Stromal cell of bone marrow (primary cell): ENCODE results near the gene ACOXL.

Experiments
- DNase-seq: peaks from one replicate; pipeline ENCODE4 v3.0.0-alpha.2; 2012; ENCODE audit warnings: low read depth

ACOXL gene

DNA sequence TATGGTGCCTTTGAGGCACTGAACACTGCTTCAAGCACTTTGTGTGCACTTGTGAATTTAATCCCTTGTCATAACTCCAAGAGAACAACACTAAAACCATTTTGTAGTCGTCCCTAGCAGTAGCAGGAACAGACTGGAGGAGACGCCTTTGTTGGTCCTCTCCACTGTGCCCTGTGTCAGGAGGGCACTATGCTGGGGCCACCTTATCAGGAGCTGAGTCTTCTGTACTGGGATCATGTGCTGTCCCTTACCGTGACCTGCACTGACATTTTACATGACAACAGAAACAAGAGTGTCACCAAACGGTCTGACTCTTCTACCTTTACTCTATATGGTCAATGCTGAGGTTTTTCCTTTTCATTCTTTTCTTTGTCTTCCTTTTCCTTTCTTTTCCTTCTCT, 62.0 kb downstream of the ACOXL start:
- no peak for DNase-seq

DNA sequence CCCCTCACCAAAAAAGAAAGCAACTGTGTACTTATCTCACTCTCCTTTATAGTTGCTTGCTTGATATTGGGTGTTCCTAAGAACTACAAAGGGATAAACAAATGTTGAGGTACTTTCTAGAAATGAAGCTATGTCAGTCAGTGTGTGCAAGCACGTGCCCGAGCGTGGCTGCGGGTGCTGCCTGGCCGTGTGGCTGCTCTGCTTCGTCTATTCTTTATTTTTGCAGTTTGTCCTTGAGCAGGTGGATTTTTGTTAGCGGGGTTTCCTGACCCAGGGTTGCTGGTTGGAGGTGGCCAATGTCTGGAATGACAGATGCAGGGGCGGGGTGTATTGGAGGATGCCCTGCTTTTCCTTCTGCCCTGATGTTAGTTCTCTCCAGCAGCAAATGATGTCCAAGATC, 62.6 kb downstream of the ACOXL start:
- no peak for DNase-seq

DNA sequence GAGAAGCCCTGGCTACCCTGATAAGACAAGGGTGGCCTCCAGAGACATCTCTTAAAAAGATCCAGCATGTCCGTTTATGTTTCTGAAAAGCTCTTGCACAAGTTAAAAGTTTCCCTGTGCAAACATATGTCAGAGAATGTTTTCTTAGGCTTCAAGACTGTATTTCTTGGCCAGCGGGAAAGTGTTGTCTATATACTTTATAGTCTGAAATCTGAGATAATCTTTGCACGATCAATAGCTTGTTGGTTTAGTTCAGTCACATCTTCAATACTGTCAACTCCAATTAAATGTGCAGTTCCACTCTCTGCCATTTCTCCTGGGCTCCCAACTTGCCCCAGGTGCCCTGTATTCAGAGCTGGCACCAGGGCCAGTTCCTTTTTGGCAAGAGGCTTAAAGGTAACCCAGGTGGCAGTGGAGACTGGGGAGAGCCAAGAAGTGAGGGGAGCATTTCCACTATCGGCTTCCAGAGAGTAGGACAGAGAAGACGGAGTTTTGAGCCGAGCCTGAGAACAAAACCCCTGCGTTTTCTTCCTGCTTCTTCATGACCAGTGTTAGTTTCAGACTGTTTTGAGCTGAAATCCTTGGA, 64.4 kb downstream of the ACOXL start:
- no peak for DNase-seq

DNA sequence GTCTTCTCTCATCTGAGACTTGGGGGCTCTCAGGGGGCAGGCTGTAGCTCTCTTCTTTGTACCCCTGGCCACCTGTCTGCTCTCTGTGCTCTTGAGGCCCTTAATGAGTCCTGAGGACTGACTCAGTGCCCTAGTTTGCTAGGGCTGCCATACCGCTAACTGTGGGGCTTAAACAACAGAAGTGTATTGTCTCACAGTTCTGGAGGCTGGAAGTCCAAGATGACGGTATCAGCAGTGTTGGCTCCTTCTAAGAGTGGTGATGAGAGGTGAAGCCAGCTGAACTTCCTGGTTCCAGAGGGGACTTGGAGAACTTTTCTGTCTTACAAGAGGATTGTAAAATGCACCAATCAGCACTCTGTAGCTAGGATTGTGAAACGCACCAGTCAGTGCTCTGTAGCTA, 67.0 kb downstream of the ACOXL start:
- no peak for DNase-seq

DNA sequence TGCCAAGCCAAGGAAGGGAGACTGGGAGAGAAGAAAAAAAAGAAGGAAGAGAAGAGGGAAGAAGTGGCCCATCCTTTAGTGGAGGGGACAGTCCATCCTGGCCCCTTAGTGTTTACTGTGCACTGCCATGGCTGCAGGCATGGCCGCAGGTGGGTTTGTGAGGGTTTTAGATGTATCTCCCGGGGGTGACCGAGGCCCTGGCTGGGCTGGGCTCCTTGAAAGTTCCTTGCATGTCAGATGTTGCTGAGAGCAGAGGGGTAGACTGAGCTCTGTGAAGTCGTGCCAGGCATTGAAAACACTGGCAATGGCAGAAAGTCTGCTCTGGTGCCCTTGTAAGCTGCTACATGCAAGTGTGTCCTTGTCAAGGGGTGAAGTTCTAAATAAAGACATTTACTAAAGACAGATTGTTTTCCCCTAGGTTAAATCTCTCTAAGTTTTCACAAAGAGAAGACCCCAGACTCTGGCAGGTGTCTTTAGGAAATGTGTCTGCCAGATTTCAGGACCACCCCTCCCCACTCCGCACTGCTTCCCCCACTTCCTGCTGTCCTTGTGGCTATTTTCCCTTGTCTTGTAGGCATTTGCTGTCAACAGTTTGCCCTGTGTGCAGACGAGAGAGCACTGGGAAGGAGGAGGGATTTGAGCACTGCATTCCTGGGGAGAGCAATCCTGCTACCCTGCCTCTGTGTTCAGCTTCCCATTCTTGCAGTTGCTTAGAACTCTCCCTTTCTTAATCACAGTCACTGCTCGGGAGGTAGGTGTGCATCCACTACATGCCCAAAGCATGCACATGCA, 68.4 kb downstream of the ACOXL start:
- DNase-seq, result no peak

DNA sequence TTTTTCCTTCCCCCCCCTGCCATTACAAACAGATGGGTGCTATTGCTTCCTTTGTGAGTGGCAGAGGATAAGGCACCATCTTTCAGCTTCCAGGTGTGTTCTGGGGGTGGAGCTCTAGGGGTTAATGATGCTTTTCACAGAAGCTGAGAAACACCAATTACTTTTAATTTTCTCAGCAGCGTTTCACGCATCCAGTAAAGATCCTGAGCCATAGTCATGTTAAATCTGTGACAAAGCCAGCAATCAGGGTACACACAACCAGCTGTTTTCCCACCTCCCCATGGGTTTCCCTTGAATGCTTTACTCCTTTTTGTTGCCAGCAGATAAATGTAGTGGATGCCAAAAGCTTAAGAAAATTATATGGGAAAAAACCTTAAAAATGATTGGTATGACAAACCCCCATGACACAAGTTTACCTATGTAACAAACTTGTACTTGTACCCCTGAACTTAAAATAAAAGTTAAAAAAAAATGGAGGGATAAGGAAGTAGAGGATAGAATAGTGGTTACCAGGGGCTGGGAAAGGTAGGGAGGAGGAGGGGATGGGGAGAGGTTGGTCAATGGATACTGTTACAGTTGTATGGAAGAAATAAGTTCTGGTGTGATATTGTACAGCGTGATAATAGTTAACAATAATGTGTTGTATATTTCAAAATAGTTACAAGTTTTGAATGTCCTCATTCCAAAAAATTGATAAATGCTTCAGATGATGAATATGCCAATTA, 70.0 kb downstream of the ACOXL start:
- no peak for DNase-seq

DNA sequence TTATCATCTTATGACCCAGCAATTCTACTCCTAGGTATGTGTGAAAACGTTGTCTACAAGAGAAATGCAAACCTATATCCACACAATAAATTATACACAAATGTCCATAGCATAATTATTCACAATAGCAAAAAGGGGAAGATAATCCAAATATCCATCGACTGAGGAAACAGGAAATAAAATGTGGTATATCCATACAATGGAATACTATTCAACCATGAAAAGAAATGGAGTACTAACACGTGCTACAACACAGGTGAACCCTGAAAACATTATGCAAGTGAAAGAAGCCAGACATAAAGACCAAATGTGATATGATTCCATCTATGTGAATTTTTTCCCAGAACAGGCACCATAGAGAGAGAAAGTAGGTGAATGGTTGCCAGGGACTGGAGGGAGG, 72.1 kb downstream of the ACOXL start:
- no peak for DNase-seq

DNA sequence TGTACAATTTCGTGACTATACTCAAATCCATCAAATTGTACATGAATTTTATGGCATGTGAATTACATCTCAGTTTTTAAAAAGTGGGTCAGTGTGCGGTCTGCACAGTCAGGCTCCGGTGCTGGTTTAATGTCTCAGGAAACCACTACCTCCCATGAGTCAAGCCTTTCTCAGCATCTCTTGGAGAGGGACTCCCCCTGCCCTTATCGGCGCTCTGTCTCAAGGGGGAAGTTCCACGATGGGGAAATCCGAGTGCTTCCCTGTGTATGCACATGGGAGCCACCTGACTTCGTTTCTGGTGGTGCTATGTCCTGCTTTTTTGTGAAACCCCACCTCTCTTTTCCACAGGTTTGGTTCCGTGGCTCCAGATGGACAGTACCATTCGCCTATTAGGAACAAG, 72.5 kb downstream of the ACOXL start:
- DNase-seq, result no peak

DNA sequence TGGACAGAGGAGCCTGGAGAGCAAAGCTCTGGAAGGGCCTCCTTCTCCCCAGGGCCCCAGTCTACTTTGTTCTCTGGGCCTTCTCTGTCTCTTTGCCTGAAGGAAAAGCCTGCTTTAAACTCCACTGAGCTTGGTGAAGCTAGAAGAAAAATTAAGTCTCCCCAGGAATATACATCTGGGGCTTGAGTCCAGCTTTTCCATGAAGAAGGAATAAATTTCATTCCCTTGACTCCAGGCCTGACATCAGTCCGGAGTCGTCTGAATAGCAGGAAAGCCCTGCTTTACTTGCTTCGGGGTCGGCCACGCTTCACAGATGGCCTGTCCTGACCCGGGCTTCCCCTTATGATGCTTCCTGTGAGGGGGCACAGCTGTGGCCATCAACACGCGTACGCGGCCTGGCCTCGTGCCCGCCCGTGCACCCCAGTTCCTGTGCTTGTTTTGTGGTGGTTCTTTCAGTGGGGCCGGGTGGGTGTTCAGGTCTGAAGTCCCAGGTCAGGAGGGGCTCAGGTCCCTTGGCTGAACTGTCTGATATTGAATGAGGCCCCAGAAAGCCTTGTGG, 73.6 kb downstream of the ACOXL start:
- no peak for DNase-seq

DNA sequence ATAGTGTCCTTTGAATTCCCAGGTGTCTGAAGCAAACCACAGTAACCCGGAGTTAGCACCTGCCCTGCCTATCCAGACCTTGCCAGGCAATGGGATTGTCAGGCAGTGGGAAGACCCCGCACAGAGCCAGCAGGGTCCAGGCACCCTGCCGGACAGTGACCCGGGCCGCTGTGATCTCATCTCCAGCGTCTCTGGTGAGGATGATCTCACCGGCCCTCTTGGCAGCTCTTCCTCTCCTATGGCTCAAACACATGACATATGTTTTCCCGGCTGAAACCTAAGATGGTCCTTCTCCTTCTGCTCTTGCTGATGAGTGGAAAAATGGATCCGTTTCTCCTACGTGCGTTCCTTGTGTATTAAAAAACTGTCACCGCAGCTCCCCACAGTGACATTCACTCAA, 75.1 kb downstream of the ACOXL start:
- DNase-seq, result peak; percentile 59

DNA sequence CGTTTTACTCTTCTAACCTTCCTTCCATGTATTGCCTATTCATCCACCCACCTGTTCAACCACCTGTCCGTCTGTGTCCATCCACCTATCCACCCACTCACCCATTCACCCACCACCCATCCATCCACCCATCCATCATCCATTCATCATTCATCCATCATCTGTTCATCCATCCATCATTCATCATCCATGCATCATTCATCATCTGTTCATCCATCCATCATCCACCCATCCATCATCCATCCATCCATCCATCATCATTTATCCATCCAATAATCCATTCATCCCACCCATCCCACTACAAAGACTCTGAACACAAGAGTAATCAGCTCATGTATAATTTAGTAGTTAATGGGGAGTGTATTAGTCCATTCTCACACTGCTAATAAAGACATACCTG, 78.0 kb downstream of the ACOXL start:
- DNase-seq, result no peak

DNA sequence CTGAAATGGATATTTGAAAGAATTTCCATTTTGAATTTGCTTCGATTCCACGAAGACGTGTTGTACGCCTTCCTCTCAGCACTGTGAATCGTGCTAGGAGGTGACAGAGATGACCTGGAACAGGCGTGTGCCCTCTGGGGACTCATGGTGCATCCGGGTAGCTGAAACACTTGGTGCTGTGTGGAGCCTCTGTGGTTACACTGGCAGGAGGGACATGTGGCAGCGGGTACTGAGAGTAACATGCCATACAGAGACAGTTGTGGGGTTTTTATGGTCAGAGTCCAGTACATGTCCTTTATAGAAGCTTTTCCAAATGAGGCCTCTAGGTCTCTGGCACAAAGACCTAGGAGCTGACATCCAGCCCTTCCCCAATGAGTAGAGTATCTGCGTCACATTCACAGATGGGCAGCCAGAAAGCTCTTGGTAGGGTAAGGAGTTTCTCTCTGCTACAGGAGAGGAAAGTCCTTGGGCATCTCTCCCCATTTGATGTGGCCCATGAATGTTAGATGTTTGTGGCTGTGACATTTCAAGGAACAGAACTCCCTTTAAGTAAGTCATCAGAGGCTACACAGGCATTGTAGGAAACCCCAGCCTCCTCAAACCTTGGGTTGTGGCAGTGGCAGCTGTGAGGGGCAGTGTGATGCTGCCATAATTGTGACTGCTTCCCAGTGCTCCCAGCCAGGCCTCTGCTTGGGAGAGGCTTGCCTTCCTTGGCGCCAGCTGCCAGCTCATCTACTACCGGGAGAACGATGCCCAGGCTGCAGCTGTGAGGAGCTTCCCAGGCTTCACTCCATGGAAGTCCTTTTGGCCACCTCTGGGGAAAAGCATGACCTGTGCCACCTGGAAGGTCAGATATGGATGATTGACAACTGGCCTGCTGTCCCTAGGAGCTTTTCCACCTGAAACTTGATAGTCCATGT, 80.6 kb downstream of the ACOXL start:
- no peak for DNase-seq

DNA sequence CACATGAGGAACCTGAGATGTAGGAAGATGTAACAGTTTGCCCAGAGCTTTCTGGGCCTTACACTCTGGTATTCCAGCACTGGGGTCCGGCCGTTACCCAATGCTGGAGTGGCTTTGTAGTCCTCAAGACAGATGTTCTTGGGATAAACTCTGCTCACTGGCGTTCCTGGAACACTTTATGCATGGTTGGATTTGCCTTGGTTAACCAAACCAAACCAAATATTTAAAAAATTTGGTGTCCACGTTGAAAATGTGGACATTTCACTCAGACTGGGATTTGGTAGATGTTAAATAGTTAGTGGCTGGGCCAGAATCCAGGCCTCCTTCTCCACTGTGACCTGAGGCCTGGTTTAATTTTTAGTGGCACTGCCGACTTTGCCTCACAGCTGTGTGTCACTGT, 81.5 kb downstream of the ACOXL start:
- no peak for DNase-seq

DNA sequence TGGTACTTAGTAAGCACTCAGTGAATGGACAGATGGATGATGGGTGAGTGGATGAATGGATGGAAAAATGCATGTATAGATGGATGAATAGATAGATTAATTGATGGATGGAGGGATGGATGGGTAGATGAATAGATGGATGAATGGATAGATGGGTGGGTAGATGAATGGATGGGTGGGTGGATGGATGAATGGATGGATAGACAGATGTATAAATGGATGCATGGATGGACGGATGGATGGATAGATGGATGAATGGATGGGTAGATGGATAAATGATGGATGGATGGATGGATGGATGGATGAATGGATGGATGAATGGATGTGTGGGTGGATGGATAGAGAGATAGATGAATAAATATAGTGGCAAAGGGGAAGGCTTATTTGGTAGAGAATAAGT, 83.6 kb downstream of the ACOXL start:
- no peak for DNase-seq

DNA sequence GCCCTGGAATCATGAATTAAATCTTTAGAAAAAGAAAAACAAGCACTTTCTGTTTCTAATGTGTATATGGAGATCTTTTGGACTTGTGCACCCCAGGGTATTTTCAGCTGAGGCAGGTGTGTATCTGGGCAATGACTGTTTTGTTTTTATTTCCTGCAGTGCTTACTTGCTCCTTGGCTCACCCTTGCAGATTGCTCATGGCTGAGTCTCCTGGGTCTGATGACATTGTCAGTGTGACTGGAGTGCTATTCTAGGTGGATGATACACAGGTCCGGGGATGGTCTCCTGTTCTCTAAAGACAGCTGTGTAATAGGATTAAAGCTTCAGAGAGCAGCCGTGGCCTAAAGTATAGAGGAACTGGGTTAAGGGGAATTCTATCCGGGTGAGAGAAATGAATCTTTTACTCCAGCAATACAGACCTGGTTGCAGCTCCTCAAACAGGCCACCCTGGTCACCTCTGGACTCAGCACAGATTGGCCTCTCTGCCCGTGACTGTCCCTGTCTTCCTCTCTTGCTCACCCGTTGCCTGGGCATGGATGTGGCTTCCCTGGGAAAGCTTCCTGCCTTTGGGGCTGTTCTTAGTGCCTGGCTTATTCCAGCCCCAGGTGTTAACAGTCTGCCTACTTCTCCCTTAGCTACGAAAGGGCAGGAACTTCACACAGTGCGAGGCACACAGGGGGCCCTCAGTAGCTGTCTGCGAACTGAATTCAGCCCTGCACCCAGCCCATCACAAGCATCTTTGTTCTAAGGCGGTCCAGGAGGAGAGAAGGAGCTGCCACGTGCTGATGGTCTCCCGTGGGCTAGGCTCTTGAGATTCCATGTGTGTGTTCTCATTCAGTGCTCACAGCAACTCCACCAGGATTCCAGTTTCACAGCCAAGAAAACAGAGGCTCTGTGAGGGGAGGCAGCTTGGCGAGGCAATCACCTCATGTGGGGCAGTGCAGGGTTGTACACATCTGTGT, 84.3 kb downstream of the ACOXL start:
- no peak for DNase-seq

DNA sequence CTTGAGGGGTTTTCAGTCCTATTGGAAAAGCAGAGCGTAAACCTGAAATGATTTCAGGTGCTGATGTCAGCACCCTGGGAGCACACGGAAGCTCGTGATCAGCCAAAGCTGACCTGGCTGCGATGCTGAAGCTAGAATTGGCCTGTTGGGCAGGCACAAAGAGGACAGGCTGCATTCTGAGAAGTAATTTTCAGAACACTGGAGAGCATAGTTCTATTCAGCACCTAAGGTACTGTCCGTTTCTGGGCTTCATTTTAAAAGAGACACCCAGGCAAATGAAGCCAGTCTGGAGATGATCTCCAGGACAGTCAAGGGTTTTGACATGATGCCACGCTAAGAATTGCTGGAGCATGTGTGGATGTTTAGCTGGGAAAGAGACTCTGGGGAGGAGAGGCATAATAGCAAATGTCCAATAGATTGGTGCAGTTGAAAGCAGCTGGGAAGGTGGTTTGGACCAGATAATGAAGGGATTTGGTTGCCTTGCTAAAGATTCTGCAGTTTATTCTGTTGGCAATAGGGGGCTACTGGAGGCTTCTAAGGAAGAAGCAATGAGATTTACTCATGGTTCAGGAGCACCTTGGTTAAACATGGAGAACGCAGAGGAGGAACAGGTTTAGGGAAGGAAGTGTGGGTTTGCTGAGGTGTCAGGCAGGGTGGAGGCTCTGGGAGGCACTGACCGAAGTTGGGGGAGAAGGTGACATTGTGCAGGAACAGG, 86.6 kb downstream of the ACOXL start:
- no peak for DNase-seq

DNA sequence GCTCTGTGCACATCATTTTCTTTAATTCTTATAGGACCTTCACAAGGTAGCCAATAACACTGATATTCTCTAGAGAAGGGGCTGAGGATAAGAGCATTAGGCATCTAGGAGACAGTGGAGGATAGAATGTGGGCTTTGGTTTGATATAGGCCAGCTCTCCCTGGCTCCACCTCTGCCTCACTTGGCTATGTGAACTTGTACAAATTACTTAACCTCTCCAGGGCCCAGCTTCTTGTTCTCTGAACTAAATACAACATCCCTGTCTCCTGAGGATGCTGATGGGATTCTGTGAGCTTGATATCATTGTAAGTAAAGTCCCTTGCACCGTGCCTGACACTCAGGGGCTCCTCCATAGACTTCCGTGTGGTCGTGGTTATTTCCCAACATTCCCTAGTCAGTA, 87.3 kb downstream of the ACOXL start:
- DNase-seq, result no peak

DNA sequence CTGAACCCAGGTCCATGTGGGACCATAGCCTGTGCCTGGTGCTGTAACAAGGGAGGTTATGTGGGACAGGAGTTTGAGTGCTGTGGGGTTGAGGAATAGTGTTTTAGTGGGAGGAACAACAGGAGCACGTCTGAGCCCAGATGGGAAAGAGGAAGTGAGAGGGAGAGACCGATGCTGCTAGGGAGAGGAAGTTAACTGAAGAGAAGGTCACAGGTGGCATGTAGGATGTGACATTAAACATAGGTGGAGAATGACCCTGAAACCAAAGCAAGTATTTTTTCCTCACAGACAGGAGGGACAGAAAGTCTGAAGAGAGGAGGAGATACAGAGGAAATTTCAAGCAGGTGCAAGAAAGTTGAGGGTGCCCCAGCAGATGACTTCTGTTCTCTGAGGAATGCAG, 87.8 kb downstream of the ACOXL start:
- no peak for DNase-seq

DNA sequence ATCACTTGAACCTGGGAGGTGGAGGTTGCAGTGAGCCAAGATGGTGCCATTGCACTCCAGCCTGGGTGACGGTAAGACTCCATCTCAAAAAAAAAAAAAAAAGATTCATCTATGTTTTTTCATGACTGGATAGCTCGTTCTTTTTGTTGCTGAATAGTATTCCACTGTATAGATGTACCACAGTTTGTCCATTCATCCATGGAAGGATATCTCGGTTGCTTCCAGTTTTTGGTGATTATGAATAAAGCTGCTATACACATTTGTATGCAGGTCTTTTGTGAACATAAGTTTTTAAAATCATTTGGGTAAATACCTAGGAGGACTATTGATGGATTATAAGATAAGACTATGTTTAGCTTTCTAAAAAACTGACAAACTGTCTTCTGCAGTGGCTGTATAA, 90.8 kb downstream of the ACOXL start:
- no peak for DNase-seq

DNA sequence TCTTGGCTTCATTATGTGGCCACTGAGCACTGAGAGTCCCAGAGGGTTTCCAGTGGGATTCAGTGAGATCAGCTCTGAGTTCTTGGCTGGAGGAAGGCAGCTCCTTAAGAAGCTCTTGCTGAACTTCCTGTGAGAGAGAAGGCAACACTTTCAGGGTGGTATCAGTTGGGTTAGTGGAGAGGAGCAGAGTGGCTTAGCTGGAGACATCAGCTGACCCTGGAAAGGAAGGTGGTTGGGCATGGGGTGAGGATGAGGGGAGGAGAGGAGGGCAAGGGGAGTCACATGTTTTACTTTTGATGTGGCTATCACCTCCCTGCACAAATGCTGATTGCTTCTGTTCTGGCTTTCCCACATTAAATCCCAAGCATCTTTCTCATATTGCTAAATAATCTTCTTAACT, 95.1 kb downstream of the ACOXL start:
- no peak for DNase-seq
